IMR-90 (cell line): ENCODE measurements around the gene CABP2. TPM values are rescaled to one million over a fixed set of nuclear protein-coding genes. Genes with fewer than 3 reads are reported as not detected.

Experiments used
- ATAC-seq: fragments of 200-7000 bp; cut with Tn5 transposase; 2 replicates; pipeline ENCODE4 v1.9.1; 2020; ENCODE audit warnings: low read depth, mild to moderate bottlenecking, moderate library complexity
- BruUV-seq: library from RNA; stranded (reverse); fragments of 400-500 nt; replicated peaks from 2 replicates; lab custom pipeline; 2021; lab: Mats Ljungman, UMichigan
- CTCF ChIA-PET: fragments of 300-600 bp; formaldehyde crosslinking; extraction: SDS; loops from one replicate; lab custom pipeline; 2021; ENCODE audit warnings: antibody characterized with exemption; lab: Yijun Ruan, JAX
- POLR2A ChIA-PET: fragments of 300-600 bp; sonication (Branson Sonifier 250); formaldehyde crosslinking; loops from one replicate; lab custom pipeline; 2022; ENCODE audit warnings: antibody characterized with exemption; ENCODE audit not compliant: unreplicated experiment; lab: Charles Lee
- DNase-seq: peaks from one replicate; pipeline ENCODE4 v3.0.0; 2013
- H2AFZ ChIP-seq: replicated peaks from 2 replicates; pipeline ENCODE3; 2013; ENCODE audit warnings: low read length, mild to moderate bottlenecking; ENCODE audit not compliant: poor library complexity
- H2AK5ac ChIP-seq: 2 replicates; pipeline ENCODE4 v1.6.1; 2013; ENCODE audit warnings: low read depth, low read length, inconsistent platforms
- H2AK9ac ChIP-seq: replicated peaks from 2 replicates; pipeline ENCODE3; 2013; ENCODE audit warnings: mild to moderate bottlenecking, low read depth, low read length, moderate library complexity; ENCODE audit not compliant: poor library complexity
- H2BK120ac ChIP-seq: 2 replicates; pipeline ENCODE4 v1.6.1; 2013; ENCODE audit warnings: low read depth, low read length, inconsistent platforms
- H2BK15ac ChIP-seq: 3 replicates; pipeline ENCODE4 v1.6.1; 2013; ENCODE audit warnings: low read depth, low read length, inconsistent platforms
- H2BK20ac ChIP-seq: 2 replicates; pipeline ENCODE4 v1.6.1; 2013; ENCODE audit warnings: low read depth, mild to moderate bottlenecking, inconsistent platforms, low read length, moderate library complexity
- H2BK5ac ChIP-seq: 2 replicates; pipeline ENCODE4 v1.6.1; 2013; ENCODE audit warnings: mild to moderate bottlenecking, low read depth, low read length, inconsistent platforms; ENCODE audit not compliant: poor library complexity, severe bottlenecking
- H3K14ac ChIP-seq: replicated peaks from 2 replicates; pipeline ENCODE4 v1.6.1; 2013; ENCODE audit warnings: low read depth, low read length, inconsistent platforms
- H3K18ac ChIP-seq: 2 replicates; pipeline ENCODE4 v1.6.1; 2013; ENCODE audit warnings: low read depth, low read length, control low read depth
- H3K23ac ChIP-seq: 2 replicates; pipeline ENCODE4 v1.6.1; 2013; ENCODE audit warnings: low read depth, low read length, inconsistent platforms
- H3K27ac ChIP-seq: 2 replicates; pipeline ENCODE4 v1.5.1; 2013; ENCODE audit warnings: mild to moderate bottlenecking, control low read depth, low read length; ENCODE audit not compliant: insufficient read depth
- H3K27me3 ChIP-seq: 2 replicates; pipeline ENCODE4 v1.6.1; 2013; ENCODE audit warnings: low read length; ENCODE audit not compliant: control insufficient read depth, insufficient read depth
- H3K36me3 ChIP-seq: 2 replicates; pipeline ENCODE4 v1.6.1; 2013; ENCODE audit warnings: low read length, mixed read lengths; ENCODE audit not compliant: control insufficient read depth, insufficient read depth
- H3K4ac ChIP-seq: 2 replicates; pipeline ENCODE4 v1.6.1; 2013; ENCODE audit warnings: low read depth, low read length, inconsistent platforms
- H3K4me1 ChIP-seq: 2 replicates; pipeline ENCODE4 v1.6.1; 2013; ENCODE audit warnings: low read length, mixed read lengths; ENCODE audit not compliant: control insufficient read depth, insufficient read depth
- H3K4me2 ChIP-seq: 2 replicates; pipeline ENCODE4 v1.6.1; 2013; ENCODE audit warnings: low read depth, mild to moderate bottlenecking, control low read depth, low read length, moderate library complexity
- H3K4me3 ChIP-seq: 2 replicates; pipeline ENCODE4 v1.5.1; 2013; ENCODE audit warnings: low read depth, mild to moderate bottlenecking, control low read depth, low read length, moderate library complexity; ENCODE audit not compliant: insufficient read depth
- H3K56ac ChIP-seq: 2 replicates; pipeline ENCODE4 v1.6.1; 2013; ENCODE audit warnings: low read length, inconsistent platforms; ENCODE audit not compliant: insufficient read depth; ENCODE audit errors: extremely low read depth
- H3K79me1 ChIP-seq, 2 experiments: 2 replicates each; pipeline ENCODE4 v1.6.1; 2013; ENCODE audit warnings: low read length in 2 of 2, inconsistent platforms in 1 of 2, low read depth in 1 of 2
- H3K9ac ChIP-seq: 2 replicates; pipeline ENCODE4 v1.6.1; 2013; ENCODE audit warnings: low read depth, low read length, control low read depth
- H3K9me1 ChIP-seq: 2 replicates; pipeline ENCODE4 v1.6.1; 2013; ENCODE audit warnings: low read length, inconsistent platforms; ENCODE audit not compliant: insufficient read depth
- H3K9me3 ChIP-seq: 2 replicates; pipeline ENCODE4 v1.6.1; 2013; ENCODE audit warnings: low read length; ENCODE audit not compliant: control insufficient read depth, insufficient read depth
- H4K20me1 ChIP-seq: 2 replicates; pipeline ENCODE4 v1.6.1; 2013; ENCODE audit warnings: low read length, inconsistent platforms; ENCODE audit not compliant: insufficient read depth
- H4K5ac ChIP-seq: 2 replicates; pipeline ENCODE4 v1.6.1; 2013; ENCODE audit warnings: mild to moderate bottlenecking, low read depth, low read length, control low read depth
- H4K8ac ChIP-seq, 2 experiments: 2 replicates each; pipeline ENCODE4 v1.6.1; 2013; ENCODE audit warnings: low read depth in 2 of 2, low read length in 2 of 2, control low read depth in 1 of 2, inconsistent platforms in 1 of 2
- H4K91ac ChIP-seq: 2 replicates; pipeline ENCODE4 v1.6.1; 2013; ENCODE audit warnings: low read depth, low read length, inconsistent platforms; ENCODE audit not compliant: insufficient read depth
- BHLHE40 ChIP-seq: fragments of 150-350 bp; IDR thresholded peaks from 2 replicates; pipeline ENCODE4 v1.6.1; 2016; ENCODE audit warnings: mild to moderate bottlenecking, low read depth, low read length
- CEBPB ChIP-seq: IDR thresholded peaks from 2 replicates; pipeline ENCODE4 v1.6.1; 2012; ENCODE audit warnings: low read depth, low read length, improper control_type of control experiment
- CTCF ChIP-seq: conservative IDR thresholded peaks from 2 replicates; pipeline ENCODE4 v1.5.1; 2012; ENCODE audit warnings: mild to moderate bottlenecking, low read depth, low read length, improper control_type of control experiment
- FOS ChIP-seq: fragments of 150-350 bp; IDR thresholded peaks from 2 replicates; pipeline ENCODE4 v1.6.1; 2016; ENCODE audit warnings: low read depth, low read length
- MAFK ChIP-seq: IDR thresholded peaks from 2 replicates; pipeline ENCODE4 v1.6.1; 2012; ENCODE audit warnings: low read depth, low read length, improper control_type of control experiment
- MXI1 ChIP-seq: IDR thresholded peaks from 2 replicates; pipeline ENCODE4 v1.6.1; 2012; ENCODE audit warnings: low read depth, mild to moderate bottlenecking, low read length, moderate library complexity, borderline replicate concordance
- POLR2A ChIP-seq: IDR thresholded peaks from 2 replicates; pipeline ENCODE4 v1.6.1; 2012; ENCODE audit warnings: mild to moderate bottlenecking, low read depth, low read length
- RFX5 ChIP-seq: IDR thresholded peaks from 2 replicates; pipeline ENCODE4 v1.8.0; 2012; ENCODE audit warnings: low read depth, mild to moderate bottlenecking, low read length, moderate library complexity
- SMC3 ChIP-seq: fragments of 150-350 bp; IDR thresholded peaks from 2 replicates; pipeline ENCODE4 v1.6.1; 2016; ENCODE audit warnings: low read depth, mild to moderate bottlenecking, antibody characterized with exemption, low read length, moderate library complexity
- USF2 ChIP-seq: fragments of 150-350 bp; IDR thresholded peaks from 2 replicates; pipeline ENCODE4 v1.6.1; 2017; ENCODE audit warnings: mild to moderate bottlenecking, antibody characterized with exemption, low read length, low read depth
- WGBS, 2 experiments: methylation state at CpG; one replicate each; pipeline versions ENCODE4 v1.1.5 to v1.1.7; 2013; ENCODE audit warnings: missing lambda C conversion rate in 2 of 2; ENCODE audit not compliant: insufficient read length in 1 of 2; ENCODE audit errors: extremely low coverage in 2 of 2; 5-methylcytosine and 5-hydroxymethylcytosine counted together
- dilution Hi-C: fragments of 300-500 bp; cut with HindIII; formaldehyde crosslinking; loops from one replicate; pipeline ENCODE4 v1.14.3; 2018; ENCODE audit warnings: low sequenced_read_pairs; ENCODE audit not compliant: unreplicated experiment
- in situ Hi-C: fragments of 300-500 bp; cut with MboI; formaldehyde crosslinking; loops from 3 replicates; pipeline ENCODE4 v1.14.3; 2019; ENCODE audit warnings: low sequenced_read_pairs, inconsistent platforms, mixed read lengths
- intact Hi-C: fragments of 100-400 bp; cut with micrococcal nuclease; formaldehyde crosslinking; loops from 2 replicates; pipeline ENCODE4 v1.10.0; 2022
- polyA plus RNA-seq, 3 experiments: library from polyadenylated mRNA; depleted of rRNA; stranded (reverse); fragments of >200 nt; gene quantifications; 2 replicates each; pipeline ENCODE4 v1.2.3, GENCODE V29; 2012; ENCODE audit warnings: low replicate concordance in 1 of 3
- total RNA-seq: library from RNA; depleted of rRNA; stranded (reverse); fragments of >200 nt; gene quantifications from 2 replicates; pipeline ENCODE4 v1.2.3, GENCODE V29; 2012
- TF ChIP-seq, protein P1 (sequence below): fragments of 150-350 bp; IDR thresholded peaks from 2 replicates; pipeline ENCODE4 v1.6.1; 2016; ENCODE audit warnings: low read depth, mild to moderate bottlenecking, low read length, moderate library complexity, borderline replicate concordance

The CABP2 gene
- total and polyA plus RNA-seq, 2 of the 4 experiments (the other 2 are of a cell fraction): not detected

GRCh38 chr11:67539550-67539949, 16.3 kb upstream of the CABP2 start:
- Histone ChIP-seq H3K9ac (no peak overlapping the region), H3K27ac (no peak overlapping the region), H3K56ac (no peak overlapping the region), H2BK20ac (no peak overlapping the region), H3K79me1 (no peaks in the 10 kb centered on the region), H2AK5ac (no peak overlapping the region), H2AFZ (no peak overlapping the region), H3K18ac (no peak overlapping the region), H3K27me3 (peaks cover 13% of the 10 kb centered on the region), H4K5ac (no peak overlapping the region), H3K36me3 (no peaks in the 10 kb centered on the region), H3K4me2 (no peak overlapping the region), H2BK120ac (no peak overlapping the region), H2AK9ac (no peak overlapping the region), H2BK5ac (no peak overlapping the region), H3K9me3 (peaks cover 3% of the 10 kb centered on the region; the same call in 1 of the 2 replicates), H3K23ac (no peak overlapping the region), H2BK15ac (no peak overlapping the region), H4K20me1 (no peaks in the 10 kb centered on the region), H3K4me1 (no peaks in the 10 kb centered on the region), H3K9me1 (no peaks in the 10 kb centered on the region), H3K4ac (no peak overlapping the region), H4K91ac (no peak overlapping the region), H3K4me3 (no peak overlapping the region), H3K14ac (no peak overlapping the region), H4K8ac (no peak overlapping the region)
- in situ Hi-C loops: no loop called here
- no CpG with 5 or more reads among the region's 4 CpGs for WGBS, 2 experiments
- no peak for DNase-seq
- ATAC-seq: no peak
- BruUV-seq: no TSS peak
- dilution Hi-C loops: no loop called here
- ChIA-PET CTCF (no interaction called here), POLR2A (no interaction called here)
- no peak for TF ChIP-seq MAFK
- no peak for TF ChIP-seq POLR2A
- TF ChIP-seq CTCF: no peak
- TF ChIP-seq MXI1: no peak
- no peak for TF ChIP-seq RFX5
- TF ChIP-seq BHLHE40: no peak
- no peak for TF ChIP-seq USF2
- TF ChIP-seq CEBPB: no peak
- no peak for TF ChIP-seq SMC3
- TF ChIP-seq, protein P1, sequence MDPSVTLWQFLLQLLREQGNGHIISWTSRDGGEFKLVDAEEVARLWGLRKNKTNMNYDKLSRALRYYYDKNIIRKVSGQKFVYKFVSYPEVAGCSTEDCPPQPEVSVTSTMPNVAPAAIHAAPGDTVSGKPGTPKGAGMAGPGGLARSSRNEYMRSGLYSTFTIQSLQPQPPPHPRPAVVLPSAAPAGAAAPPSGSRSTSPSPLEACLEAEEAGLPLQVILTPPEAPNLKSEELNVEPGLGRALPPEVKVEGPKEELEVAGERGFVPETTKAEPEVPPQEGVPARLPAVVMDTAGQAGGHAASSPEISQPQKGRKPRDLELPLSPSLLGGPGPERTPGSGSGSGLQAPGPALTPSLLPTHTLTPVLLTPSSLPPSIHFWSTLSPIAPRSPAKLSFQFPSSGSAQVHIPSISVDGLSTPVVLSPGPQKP: no peak
- no peak for TF ChIP-seq FOS
- intact Hi-C loops: no loop called here
